CD14-positive monocyte (primary cell): ENCODE data around the gene COL4A1. TPM values are rescaled to one million over a fixed set of nuclear protein-coding genes. Genes with fewer than 3 reads are reported as not detected.

Experiments used
- DNase-seq, 3 donors: peaks; one replicate each; pipeline ENCODE4 v3.0.0-alpha.2; 2011 to 2022
- H2AFZ ChIP-seq: 2 replicates; pipeline ENCODE4 v1.6.0; 2012; ENCODE audit warnings: mild to moderate bottlenecking, low read depth, low read length, inconsistent platforms; ENCODE audit not compliant: insufficient read depth, poor library complexity, severe bottlenecking
- H3K27ac ChIP-seq, 2 donors: 1 replicate in 1 of 2; 2 replicates in 1 of 2; pipeline ENCODE4 v1.5.1; 2012 to 2013; ENCODE audit warnings: low read length in 2 of 2, control low read depth in 1 of 2, inconsistent platforms in 1 of 2, low read depth in 1 of 2, mild to moderate bottlenecking in 1 of 2
- H3K27me3 ChIP-seq, 2 donors: one replicate each; pipeline versions ENCODE4 v1.6.0 to v1.6.1; 2011 to 2013; ENCODE audit warnings: low read length in 2 of 2; ENCODE audit not compliant: control insufficient read depth in 2 of 2, insufficient read depth in 2 of 2
- H3K36me3 ChIP-seq, 2 donors: replicated peaks in 1 of 2; 1 replicate in 1 of 2; 2 replicates in 1 of 2; pipeline versions ENCODE4 v1.5.1 to v1.6.1; 2012 to 2013; ENCODE audit warnings: low read length in 2 of 2, control low read depth in 1 of 2, inconsistent platforms in 1 of 2, mild to moderate bottlenecking in 1 of 2; ENCODE audit not compliant: insufficient read depth in 2 of 2, control insufficient read depth in 1 of 2
- H3K4me1 ChIP-seq, 2 donors: 1 replicate in 1 of 2; 2 replicates in 1 of 2; pipeline versions ENCODE4 v1.5.1 to v1.6.1; 2012 to 2013; ENCODE audit warnings: low read length in 2 of 2, control low read depth in 1 of 2, inconsistent platforms in 1 of 2, mild to moderate bottlenecking in 1 of 2, moderate library complexity in 1 of 2; ENCODE audit not compliant: insufficient read depth in 2 of 2, control insufficient read depth in 1 of 2
- H3K4me2 ChIP-seq: replicated peaks from 2 replicates; pipeline ENCODE3; 2012; ENCODE audit warnings: low read length, moderate library complexity, mild to moderate bottlenecking; ENCODE audit not compliant: poor library complexity, severe bottlenecking; ENCODE audit errors: extremely low read depth
- H3K4me3 ChIP-seq, 3 experiments: fragments of 200-600 bp in 1 of 3; sonication (generic) in 1 of 3; replicated peaks in 1 of 3; 1 replicate in 2 of 3; 2 replicates in 1 of 3; pipeline ENCODE4 v1.5.1; 2011 to 2013; ENCODE audit warnings: low read length in 3 of 3, mild to moderate bottlenecking in 3 of 3, control low read depth in 2 of 3, low read depth in 2 of 3, inconsistent platforms in 1 of 3, moderate library complexity in 1 of 3
- H3K79me2 ChIP-seq: 2 replicates; pipeline ENCODE4 v1.6.0; 2012; ENCODE audit warnings: mild to moderate bottlenecking, control low read depth, inconsistent platforms, low read length, moderate library complexity; ENCODE audit not compliant: insufficient read depth
- H3K9ac ChIP-seq: 2 replicates; pipeline ENCODE4 v1.6.0; 2017; ENCODE audit warnings: low read length, mild to moderate bottlenecking; ENCODE audit not compliant: insufficient read depth, poor library complexity, severe bottlenecking
- H3K9me3 ChIP-seq, 2 donors: replicated peaks in 1 of 2; 1 replicate in 1 of 2; 2 replicates in 1 of 2; pipeline versions ENCODE4 v1.5.1 to v1.6.1; 2012 to 2013; ENCODE audit warnings: low read length in 2 of 2, control low read depth in 1 of 2; ENCODE audit not compliant: control insufficient read depth in 1 of 2, insufficient read depth in 1 of 2
- H4K20me1 ChIP-seq: 2 replicates; pipeline ENCODE4 v1.6.0; 2012; ENCODE audit warnings: mild to moderate bottlenecking, low read length, control low read depth, moderate library complexity; ENCODE audit not compliant: insufficient read depth
- H3K27ac Mint-ChIP-seq, 7 donors: one replicate each; pipeline ENCODE4 v1.8.0; 2020; ENCODE audit warnings: mild to moderate bottlenecking in 7 of 7, mixed read lengths in 7 of 7, moderate library complexity in 6 of 7, inconsistent platforms in 2 of 7
- H3K27me3 Mint-ChIP-seq, 3 donors: one replicate each; pipeline ENCODE4 v1.8.0; 2021 to 2022; ENCODE audit warnings: low read depth in 3 of 3, mild to moderate bottlenecking in 3 of 3, mixed read lengths in 3 of 3, moderate library complexity in 3 of 3, inconsistent platforms in 1 of 3
- H3K36me3 Mint-ChIP-seq, 2 donors: one replicate each; pipeline ENCODE4 v1.8.0; 2020; ENCODE audit warnings: mixed read lengths in 2 of 2, inconsistent platforms in 1 of 2, mild to moderate bottlenecking in 1 of 2
- H3K4me1 Mint-ChIP-seq: one replicate; pipeline ENCODE4 v1.8.0; 2020; ENCODE audit warnings: mild to moderate bottlenecking, mixed read lengths
- H3K4me3 Mint-ChIP-seq, 2 donors: one replicate each; pipeline ENCODE4 v1.8.0; 2020; ENCODE audit warnings: mild to moderate bottlenecking in 2 of 2, mixed read lengths in 2 of 2, moderate library complexity in 1 of 2
- H3K9me3 Mint-ChIP-seq, 7 donors: one replicate each; pipeline ENCODE4 v1.8.0; 2020 to 2022; ENCODE audit warnings: mixed read lengths in 7 of 7, mild to moderate bottlenecking in 6 of 7, moderate library complexity in 6 of 7, inconsistent platforms in 2 of 7
- CTCF ChIP-seq: fragments of 200-600 bp; IDR thresholded peaks from one replicate; pipeline ENCODE4 v1.8.0; 2022; ENCODE audit warnings: antibody characterized with exemption, mild to moderate bottlenecking
- WGBS: methylation state at CpG from one replicate; pipeline ENCODE4 v1.1.5; 2013; ENCODE audit warnings: missing lambda C conversion rate; ENCODE audit not compliant: insufficient coverage; 5-methylcytosine and 5-hydroxymethylcytosine counted together
- intact Hi-C, 2 donors: fragments of 100-400 bp; cut with micrococcal nuclease; formaldehyde crosslinking; loops; one replicate each; pipeline versions ENCODE4 v1.15.0 to v1.15.1; 2023
- polyA plus RNA-seq, 3 donors: library from polyadenylated mRNA; depleted of rRNA in 1 of 3; unstranded in 2 of 3; stranded (reverse) in 1 of 3; fragments of 300-500 nt in 2 of 3; fragments of >200 nt in 1 of 3; fragmentation: Illumina TruSeq in 2 of 3; gene quantifications; 1 replicate in 2 of 3; 2 replicates in 1 of 3; pipeline ENCODE4 v1.2.3, GENCODE V29; 2012 to 2021

COL4A1 gene
- polyA plus RNA-seq, 3 donors: 0.16 to 0.25 TPM; not detected in 1

GRCh38 chr13:110149036-110149435 lies 157.9 kb downstream of the COL4A1 start:
- Histone ChIP-seq H3K79me2 (no peaks in the 10 kb centered on the region), H3K4me2 (no peak overlapping the region), H3K4me1 (no peaks in the 10 kb centered on the region), H3K27me3 (no peaks in the 10 kb centered on the region), H3K4me3 (no peak overlapping the region), H4K20me1 (no peaks in the 10 kb centered on the region), H2AFZ (no peak overlapping the region), H3K36me3 (no peaks in the 10 kb centered on the region), H3K9me3 (no peaks in the 10 kb centered on the region), H3K27ac (no peak overlapping the region), H3K9ac (no peak overlapping the region)
- no peaks in the 10 kb centered on the region for H3K36me3 Mint-ChIP-seq
- 95% methylated on average over 5 of the region's 7 CpGs for WGBS
- peaks cover 0 to 3% (median 1%) of the 10 kb centered on the region in 7 donors for H3K9me3 Mint-ChIP-seq
- intact Hi-C loops: no loop called here
- no peak overlapping the region for H3K4me3 Mint-ChIP-seq
- H3K27ac Mint-ChIP-seq: no peak overlapping the region
- H3K27me3 Mint-ChIP-seq: peaks cover 0 to 3% (median 1%) of the 10 kb centered on the region in 3 donors
- no peak for TF ChIP-seq CTCF
- H3K4me1 Mint-ChIP-seq: peaks cover 4% of the 10 kb centered on the region
- no peak for DNase-seq

- peak overlapping the region in 1 of 7 donors; percentile 10 for H3K27ac Mint-ChIP-seq
- no peak overlapping the region for H2AFZ ChIP-seq
- H3K4me3 ChIP-seq: no peak overlapping the region
- no peak for DNase-seq
- no peak overlapping the region for H3K4me2 ChIP-seq
- H3K79me2 ChIP-seq: no peaks in the 10 kb centered on the region
- 100% methylated on average over 1 of the region's 3 CpGs for WGBS
- TF ChIP-seq CTCF: no peak
- H3K4me1 ChIP-seq: peaks cover 17 to 19% of the 10 kb centered on the region in 2 donors
- H3K36me3 Mint-ChIP-seq: no peaks in the 10 kb centered on the region
- H3K9me3 Mint-ChIP-seq: peaks cover 0 to 6% (median 5%) of the 10 kb centered on the region in 7 donors
- no peak overlapping the region for H3K4me3 Mint-ChIP-seq
- no peak overlapping the region for H3K27ac ChIP-seq
- H3K9ac ChIP-seq: no peak overlapping the region
- intact Hi-C loops: no loop called here
- H3K4me1 Mint-ChIP-seq: peaks cover 17% of the 10 kb centered on the region
- no peaks in the 10 kb centered on the region for H3K36me3 ChIP-seq
- no peaks in the 10 kb centered on the region for H3K9me3 ChIP-seq
- H3K27me3 ChIP-seq: no peaks in the 10 kb centered on the region
- H3K27me3 Mint-ChIP-seq: peaks cover 0 to 5% (median 2%) of the 10 kb centered on the region in 3 donors
- H4K20me1 ChIP-seq: no peaks in the 10 kb centered on the region
Measured at GRCh38 chr13:110140099-110140498, 166.9 kb downstream of the COL4A1 start.
